Breast epithelium (tissue), 4 donors: ENCODE data around the gene HUS1. TPM values are rescaled to one million over a fixed set of nuclear protein-coding genes. Genes with fewer than 3 reads are reported as not detected.
"Not testable (repeated sequence)": the region's sequence is repeated elsewhere in the genome, so short reads cannot be mapped to it uniquely, and the experiment has no call there.

Experiments used
- DNase-seq, 2 donors: peaks; one replicate each; pipeline ENCODE4 v3.0.0-alpha.2; 2019; ENCODE audit warnings: low spot score in 2 of 2
- H3K27ac ChIP-seq, 2 donors: fragments of 200-600 bp; sonication (generic) in 1 of 2; one replicate each; pipeline ENCODE4 v1.5.1; 2016 to 2019; ENCODE audit warnings: mild to moderate bottlenecking in 1 of 2
- H3K27me3 ChIP-seq, 2 donors: fragments of 200-600 bp; sonication (generic) in 1 of 2; one replicate each; pipeline versions ENCODE4 v1.5.1 to v1.6.0; 2017 to 2019; ENCODE audit warnings: control low read depth in 1 of 2, mild to moderate bottlenecking in 1 of 2
- H3K36me3 ChIP-seq: fragments of 200-600 bp; one replicate; pipeline ENCODE4 v1.5.1; 2019
- H3K4me1 ChIP-seq, 2 donors: fragments of 200-600 bp; sonication (generic); one replicate each; pipeline ENCODE4 v1.5.1; 2016 to 2019; ENCODE audit warnings: control low read depth in 1 of 2
- H3K4me3 ChIP-seq, 3 donors: fragments of 200-600 bp; sonication (generic); 1 replicate in 2 of 3; 2 replicates in 1 of 3; pipeline ENCODE4 v1.5.1; 2016 to 2019; ENCODE audit warnings: mild to moderate bottlenecking in 3 of 3, moderate library complexity in 2 of 3
- H3K9me3 ChIP-seq, 2 donors: fragments of 200-600 bp; sonication (generic) in 1 of 2; one replicate each; pipeline ENCODE4 v1.5.1; 2016 to 2019; ENCODE audit warnings: control low read depth in 1 of 2
- POLR2A ChIP-seq: fragments of 450-650 bp; IDR thresholded peaks from one replicate; pipeline ENCODE4 v1.6.1; 2016; ENCODE audit warnings: antibody characterized with exemption, mild to moderate bottlenecking, moderate library complexity
- POLR2AphosphoS5 ChIP-seq, 3 donors: sonication (generic); formaldehyde crosslinking; IDR thresholded peaks; one replicate each; pipeline ENCODE4 v1.6.1; 2017; ENCODE audit warnings: antibody characterized with exemption in 3 of 3
- intact Hi-C: fragments of 100-400 bp; cut with DNase I; formaldehyde crosslinking; loops from one replicate; pipeline ENCODE4 v1.15.1; 2023; ENCODE audit warnings: low total_unique reads
- total RNA-seq, 3 donors: library from RNA; depleted of rRNA; stranded (reverse); fragments of >200 nt; gene quantifications; one replicate each; pipeline ENCODE4 v1.1.0, GENCODE V29; 2016
- TF ChIP-seq, protein P1 (sequence below), 3 donors: fragments of 450-650 bp; IDR thresholded peaks; one replicate each; pipeline ENCODE4 v1.5.1; 2016 to 2017; ENCODE audit warnings: antibody characterized with exemption in 3 of 3, mild to moderate bottlenecking in 3 of 3, moderate library complexity in 3 of 3

Gene HUS1
- total RNA-seq, 3 donors from 2014 or later, result 26.5 to 46.2 (median 31.5) TPM

DNA sequence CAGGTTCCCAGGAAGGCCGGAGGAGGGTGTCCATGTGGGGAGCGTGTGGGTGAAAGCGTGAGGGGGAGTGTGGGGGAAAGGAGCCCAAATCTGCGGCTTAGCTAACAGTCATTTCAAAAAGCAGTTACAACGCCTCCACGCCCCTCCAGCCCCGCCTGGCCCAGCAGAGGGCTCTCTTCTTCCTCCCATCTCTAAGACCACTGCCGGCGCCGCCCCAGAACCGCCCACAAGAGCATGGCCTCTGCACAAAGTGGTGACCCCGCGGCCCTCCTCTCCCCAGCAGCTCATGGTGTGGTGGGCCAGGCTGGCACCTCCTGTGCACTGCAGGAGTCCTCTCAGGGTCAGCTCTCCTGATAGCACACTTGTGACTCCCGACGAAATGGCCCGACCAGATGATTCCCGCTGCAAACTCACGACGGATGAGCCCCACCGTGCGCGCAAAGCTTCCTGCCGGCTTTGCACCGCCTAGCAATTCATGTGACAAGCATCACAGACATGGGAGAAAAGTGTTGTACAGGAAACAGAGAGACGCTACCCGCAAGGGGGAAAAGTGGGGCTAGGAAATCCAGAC is 12.4 kb upstream of the HUS1 start:
- intact Hi-C loops, result no loop called here
- Histone ChIP-seq H3K36me3 (no peaks in the 10 kb centered on the region), H3K4me3 (peak overlapping the region; percentile 48 to 67 (median 52)), H3K4me1 (no peaks in the 10 kb centered on the region), H3K9me3 (no peaks in the 10 kb centered on the region), H3K27me3 (no peaks in the 10 kb centered on the region), H3K27ac (peak overlapping the region in 1 of 2 donors; percentile 26)
- peak; percentile 47 to 60 for DNase-seq
- TF ChIP-seq, protein P1, sequence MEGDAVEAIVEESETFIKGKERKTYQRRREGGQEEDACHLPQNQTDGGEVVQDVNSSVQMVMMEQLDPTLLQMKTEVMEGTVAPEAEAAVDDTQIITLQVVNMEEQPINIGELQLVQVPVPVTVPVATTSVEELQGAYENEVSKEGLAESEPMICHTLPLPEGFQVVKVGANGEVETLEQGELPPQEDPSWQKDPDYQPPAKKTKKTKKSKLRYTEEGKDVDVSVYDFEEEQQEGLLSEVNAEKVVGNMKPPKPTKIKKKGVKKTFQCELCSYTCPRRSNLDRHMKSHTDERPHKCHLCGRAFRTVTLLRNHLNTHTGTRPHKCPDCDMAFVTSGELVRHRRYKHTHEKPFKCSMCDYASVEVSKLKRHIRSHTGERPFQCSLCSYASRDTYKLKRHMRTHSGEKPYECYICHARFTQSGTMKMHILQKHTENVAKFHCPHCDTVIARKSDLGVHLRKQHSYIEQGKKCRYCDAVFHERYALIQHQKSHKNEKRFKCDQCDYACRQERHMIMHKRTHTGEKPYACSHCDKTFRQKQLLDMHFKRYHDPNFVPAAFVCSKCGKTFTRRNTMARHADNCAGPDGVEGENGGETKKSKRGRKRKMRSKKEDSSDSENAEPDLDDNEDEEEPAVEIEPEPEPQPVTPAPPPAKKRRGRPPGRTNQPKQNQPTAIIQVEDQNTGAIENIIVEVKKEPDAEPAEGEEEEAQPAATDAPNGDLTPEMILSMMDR (IDR thresholded peaks at IDR 0.05), result peak in 2 of 3 donors; percentile 12 to 32
- TF ChIP-seq POLR2A, result no peak

DNA sequence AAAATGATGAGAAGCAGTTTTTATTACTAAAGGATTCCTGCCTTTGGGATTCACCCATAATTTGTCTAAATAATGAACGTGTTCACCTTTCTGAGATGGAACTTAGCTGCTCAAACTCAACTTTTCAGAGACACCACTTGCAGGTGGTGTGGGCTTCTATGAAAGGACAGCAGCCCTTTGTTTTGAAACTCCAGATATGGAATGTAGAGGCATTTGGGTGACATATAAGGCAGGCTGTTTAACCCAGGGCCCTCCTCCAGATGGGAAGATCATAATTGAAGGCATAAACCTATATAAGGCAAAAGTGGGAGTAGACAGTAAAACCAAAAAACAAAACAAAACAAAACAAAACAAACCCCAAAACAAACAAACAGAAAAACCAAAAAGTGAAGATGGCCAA is 11.9 kb upstream of the HUS1 start:
- Histone ChIP-seq H3K27me3 (no peaks in the 10 kb centered on the region), H3K9me3 (no peaks in the 10 kb centered on the region), H3K4me3 (peak overlapping the region in 2 of 3 donors; percentile 52 to 67), H3K36me3 (no peaks in the 10 kb centered on the region), H3K4me1 (no peaks in the 10 kb centered on the region), H3K27ac (no peak overlapping the region)
- intact Hi-C loops, result no loop called here
- no peak for DNase-seq
- TF ChIP-seq POLR2A (no peak), POLR2AphosphoS5 (IDR thresholded peaks at IDR 0.05) (no peak)
- TF ChIP-seq, protein P1 (IDR thresholded peaks at IDR 0.05), result no peak

DNA sequence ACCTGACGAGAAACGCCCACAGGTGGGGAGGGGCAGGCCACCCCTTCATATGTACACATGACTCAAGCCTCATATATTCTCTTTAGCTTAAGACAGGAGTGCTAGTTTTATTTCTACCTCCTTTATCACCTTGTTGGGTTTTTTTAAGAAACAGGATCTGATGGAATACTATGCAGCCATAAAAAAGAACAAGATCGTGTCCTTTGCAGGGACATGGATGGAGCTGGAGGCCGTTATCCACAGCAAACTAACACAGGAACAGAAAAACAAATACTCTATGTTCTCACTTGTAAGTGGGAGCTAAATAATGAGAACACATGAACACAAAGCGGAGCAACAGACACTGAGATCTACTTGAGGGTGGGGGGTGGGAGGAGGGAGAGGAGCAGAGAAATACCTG is 11.2 kb upstream of the HUS1 start:
- H3K27ac ChIP-seq, result no peak overlapping the region
- H3K27me3 ChIP-seq, result no peaks in the 10 kb centered on the region
- no peak for DNase-seq
- no peaks in the 10 kb centered on the region for H3K36me3 ChIP-seq
- H3K4me3 ChIP-seq, result no peak overlapping the region
- no peaks in the 10 kb centered on the region for H3K4me1 ChIP-seq
- no peaks in the 10 kb centered on the region for H3K9me3 ChIP-seq
- intact Hi-C loops, result no loop called here
- TF ChIP-seq, protein P1 (IDR thresholded peaks at IDR 0.05), result no peak
- no peak for TF ChIP-seq POLR2A
- TF ChIP-seq POLR2AphosphoS5 (IDR thresholded peaks at IDR 0.05), result no peak

DNA sequence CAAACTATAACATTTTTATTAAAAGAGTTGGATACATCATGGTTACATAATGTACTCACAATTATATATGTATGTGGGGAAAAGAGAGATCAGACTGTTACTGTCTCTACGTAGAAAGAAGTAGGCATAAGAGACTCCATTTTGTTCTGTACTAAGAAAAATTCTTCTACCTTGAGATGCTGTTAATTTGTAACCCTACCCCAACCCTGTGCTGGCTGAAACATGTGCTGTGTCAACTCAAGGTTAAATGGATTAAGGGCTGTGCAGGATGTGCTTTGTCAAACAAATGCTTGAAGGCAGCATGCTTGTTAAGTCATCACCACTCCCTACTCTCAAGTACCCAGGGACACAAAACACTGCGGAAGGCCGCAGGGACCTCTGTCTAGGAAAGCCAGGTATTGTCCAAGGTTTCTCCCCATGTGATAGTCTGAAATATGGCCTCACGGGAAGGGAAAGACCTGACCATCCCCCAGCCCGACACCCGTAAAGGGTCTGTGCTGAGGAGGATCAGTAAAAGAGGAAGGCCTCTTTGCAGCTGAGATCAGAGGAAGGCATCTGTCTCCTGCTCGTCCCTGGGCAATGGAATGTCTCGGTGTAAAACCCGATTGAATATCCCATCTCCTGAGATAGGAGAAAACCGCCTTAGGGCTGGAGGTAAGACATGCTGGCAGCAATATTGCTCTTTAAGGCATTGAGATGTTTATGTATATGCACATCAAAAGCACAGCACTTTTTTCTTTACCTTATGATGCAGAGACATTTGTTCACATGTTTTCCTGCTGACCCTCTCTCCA is 10.4 kb upstream of the HUS1 start:
- intact Hi-C loops, H3K9me3 ChIP-seq, H3K4me1 ChIP-seq, H3K36me3 ChIP-seq, DNase-seq, H3K27me3 ChIP-seq, H3K4me3 ChIP-seq, H3K27ac ChIP-seq: not testable (repeated sequence)

DNA sequence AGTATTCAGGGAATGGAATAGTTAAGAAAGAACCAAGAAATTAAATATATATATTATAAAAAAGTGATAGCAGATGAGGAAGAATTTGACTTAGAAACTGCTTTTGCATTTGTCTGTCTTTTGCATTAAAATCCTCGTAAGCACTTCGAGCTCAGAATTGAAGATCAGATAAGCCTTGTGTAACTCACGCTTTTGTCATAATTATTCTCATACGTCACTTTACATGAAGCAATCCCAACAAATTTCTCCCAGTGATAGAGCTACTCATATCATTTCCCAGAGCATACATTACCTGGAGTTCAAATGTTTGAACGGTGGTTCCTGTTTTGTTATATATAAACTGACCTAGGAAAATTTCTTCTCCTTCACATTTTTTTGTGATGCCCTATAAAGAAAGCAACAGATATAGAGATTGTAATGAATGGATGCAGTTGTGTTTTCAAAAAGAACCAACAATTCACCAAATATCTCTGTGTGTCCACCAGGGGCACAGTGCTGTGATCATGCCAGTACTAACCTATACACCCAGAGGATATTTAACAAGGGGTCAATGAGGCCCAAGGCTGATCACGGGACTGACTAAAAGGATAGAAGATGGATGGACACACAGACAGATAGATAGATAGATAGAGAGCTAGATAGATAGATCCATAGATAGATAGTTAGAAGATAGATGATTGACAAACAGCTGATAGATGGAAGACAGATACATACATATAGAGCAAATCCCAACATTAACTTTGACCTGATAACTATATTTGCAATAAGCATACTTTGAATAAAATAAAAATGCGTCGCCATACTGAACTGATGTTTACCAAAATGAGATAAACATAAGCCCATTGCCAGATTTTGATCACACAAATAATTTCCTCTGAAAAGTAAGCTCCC is 9.3 kb upstream of the HUS1 start:
- H3K4me3 ChIP-seq, result no peak overlapping the region
- H3K4me1 ChIP-seq, result no peaks in the 10 kb centered on the region
- H3K27me3 ChIP-seq, result no peaks in the 10 kb centered on the region
- no peak for DNase-seq
- H3K36me3 ChIP-seq, result no peaks in the 10 kb centered on the region
- intact Hi-C loops, result no loop called here
- H3K27ac ChIP-seq, result no peak overlapping the region
- TF ChIP-seq, protein P1 (IDR thresholded peaks at IDR 0.05), result no peak
- no peak for TF ChIP-seq POLR2A
- TF ChIP-seq POLR2AphosphoS5 (IDR thresholded peaks at IDR 0.05), result no peak
- H3K9me3 ChIP-seq, result no peaks in the 10 kb centered on the region
